ENCODE results near the gene SUSD3. TPM values are rescaled to one million over a fixed set of nuclear protein-coding genes. Genes with fewer than 3 reads are reported as not detected.

The SUSD3 gene
- total RNA-seq, 1 experiment from 2014 or later, result 11.9 TPM

DNA sequence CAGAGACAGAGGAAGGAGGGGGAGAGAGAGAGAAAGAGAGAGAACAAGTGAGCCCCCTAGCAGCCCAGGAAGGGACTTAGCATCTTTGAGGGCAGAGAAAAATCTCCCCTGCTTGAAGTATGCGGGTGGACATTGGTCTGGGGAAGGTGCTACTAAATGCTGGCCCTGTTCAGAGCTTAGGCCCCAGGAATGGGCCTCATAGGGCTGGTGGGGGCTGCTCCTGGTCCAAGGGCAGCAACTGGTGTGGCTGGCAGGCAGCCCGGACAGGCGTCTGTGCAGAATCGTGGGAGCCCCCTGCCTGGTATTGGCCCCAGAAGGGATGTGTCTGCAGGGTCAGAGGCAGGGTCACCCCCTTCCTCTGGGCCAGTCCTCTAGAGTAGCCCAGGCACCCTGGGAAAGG lies 47.8 kb upstream of the SUSD3 start:
- no peak overlapping the region for H3K4me3 Mint-ChIP-seq
- ATAC-seq (peak; percentile 68), DNase-seq (ENCODE audit: low spot score) (no peak)
- H3K4me1 Mint-ChIP-seq, result peaks cover 35% of the 10 kb centered on the region
- no peaks in the 10 kb centered on the region for H3K36me3 Mint-ChIP-seq
- no peak for TF ChIP-seq PRRX2 (CRISPR knock-in tag; IDR thresholded peaks at IDR 0.05)
- TF ChIP-seq ZNF425 (CRISPR knock-in tag; conservative IDR thresholded peaks at IDR 0.05), result no peak
- TF ChIP-seq HMGA2 (CRISPR knock-in tag; IDR thresholded peaks at IDR 0.05), result no peak
- no peak for TF ChIP-seq MAX (CRISPR knock-in tag; IDR thresholded peaks at IDR 0.05)
- TF ChIP-seq SP1 (CRISPR knock-in tag; conservative IDR thresholded peaks at IDR 0.05), result no peak
- no peak for TF ChIP-seq ETV6 (CRISPR knock-in tag; IDR thresholded peaks at IDR 0.05)
- TF ChIP-seq ATF3 (CRISPR knock-in tag; conservative IDR thresholded peaks at IDR 0.05), result no peak
- TF ChIP-seq NFE2L1 (CRISPR knock-in tag; IDR thresholded peaks at IDR 0.05), result no peak
- no peak for TF ChIP-seq HMGXB4 (CRISPR knock-in tag; IDR thresholded peaks at IDR 0.05)
- no peak for TF ChIP-seq ELF4 (CRISPR knock-in tag; IDR thresholded peaks at IDR 0.05; ENCODE audit: low read depth)
- no peak for TF ChIP-seq GTF2I (CRISPR knock-in tag; conservative IDR thresholded peaks at IDR 0.05)
- no peak for TF ChIP-seq GABPB1 (CRISPR knock-in tag; IDR thresholded peaks at IDR 0.05)
- no peak for TF ChIP-seq JUN (CRISPR knock-in tag; IDR thresholded peaks at IDR 0.05)
- no peak overlapping the region for H3K27ac Mint-ChIP-seq
- no peaks in the 10 kb centered on the region for H3K27me3 Mint-ChIP-seq (ENCODE audit: low read depth)
- ChIA-PET CTCF (interaction anchor here (1.1 kb wide), 1 partner anchor 143 kb away, joined by 3 read pairs; no protein-coding TSS in a partner anchor), POLR2A (no interaction called here)
- no peaks in the 10 kb centered on the region for H3K9me3 Mint-ChIP-seq

DNA sequence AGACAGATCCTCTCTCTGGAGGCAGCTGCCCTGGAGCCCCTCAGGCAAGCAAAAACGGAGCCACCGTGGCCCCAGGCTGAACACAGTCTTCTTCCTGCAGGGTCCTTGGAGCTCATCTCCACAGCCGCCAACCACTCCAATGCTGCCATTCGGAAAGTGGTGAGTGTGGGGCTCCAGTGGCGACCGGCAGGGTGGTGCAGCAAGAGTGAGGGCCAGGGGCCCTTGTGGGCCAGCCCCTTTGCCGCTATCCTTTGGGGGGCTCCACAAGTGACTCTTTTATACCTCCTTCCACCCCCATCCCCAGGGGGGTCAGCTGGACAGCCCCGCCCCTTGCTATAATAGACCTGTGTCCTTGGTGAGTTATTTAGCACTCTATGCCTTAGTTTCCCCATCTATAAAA lies 47.4 kb upstream of the SUSD3 start:
- no peaks in the 10 kb centered on the region for H3K9me3 Mint-ChIP-seq
- ATAC-seq (no peak), DNase-seq (ENCODE audit: low spot score) (no peak)
- no peak overlapping the region for H3K27ac Mint-ChIP-seq
- H3K4me3 Mint-ChIP-seq, result no peak overlapping the region
- no peaks in the 10 kb centered on the region for H3K27me3 Mint-ChIP-seq (ENCODE audit: low read depth)
- H3K4me1 Mint-ChIP-seq, result peaks cover 35% of the 10 kb centered on the region
- CTCF ChIA-PET, result no interaction called here
- no peaks in the 10 kb centered on the region for H3K36me3 Mint-ChIP-seq
- TF ChIP-seq TP53 (CRISPR knock-in tag; IDR thresholded peaks at IDR 0.05), result no peak
- TF ChIP-seq MAX (CRISPR knock-in tag; IDR thresholded peaks at IDR 0.05), result no peak
- TF ChIP-seq IRF2 (CRISPR knock-in tag; IDR thresholded peaks at IDR 0.05; ENCODE audit: borderline replicate concordance, low read depth), result no peak
- TF ChIP-seq ZNF532 (CRISPR knock-in tag; IDR thresholded peaks at IDR 0.05; ENCODE audit: borderline replicate concordance), result no peak
- TF ChIP-seq AR (CRISPR knock-in tag; IDR thresholded peaks at IDR 0.05), result no peak
- no peak for TF ChIP-seq SMAD3 (CRISPR knock-in tag; IDR thresholded peaks at IDR 0.05; ENCODE audit: borderline replicate concordance)
- POLR2A ChIA-PET, result no interaction called here
